Transverse colon (tissue), 4 donors: ENCODE results near the gene FBP2. TPM values are rescaled to one million over a fixed set of nuclear protein-coding genes. Genes with fewer than 3 reads are reported as not detected.
A peak's percentile ranks its signal among the peaks of the same experiment; 100 is the strongest.
"Not testable (repeated sequence)": the region's sequence is repeated elsewhere in the genome, so short reads cannot be mapped to it uniquely, and the experiment has no call there.

Source experiments
- DNase-seq: peaks from one replicate; pipeline ENCODE4 v3.0.0-alpha.2; 2019
- H3K27ac ChIP-seq, 4 donors: fragments of 200-600 bp; sonication (generic); 2 replicates each; pipeline ENCODE4 v1.5.1; 2016 to 2018; ENCODE audit warnings: inconsistent platforms in 4 of 4
- H3K27me3 ChIP-seq: fragments of 200-600 bp; sonication (generic); 2 replicates; pipeline ENCODE4 v1.5.1; 2017; ENCODE audit warnings: inconsistent platforms
- H3K36me3 ChIP-seq, 4 donors: fragments of 200-600 bp; sonication (generic); 2 replicates each; pipeline ENCODE4 v1.5.1; 2017 to 2019; ENCODE audit warnings: inconsistent platforms in 4 of 4
- H3K4me1 ChIP-seq, 4 donors: fragments of 200-600 bp; sonication (generic); 2 replicates each; pipeline ENCODE4 v1.5.1; 2017 to 2020; ENCODE audit warnings: inconsistent platforms in 4 of 4
- H3K4me3 ChIP-seq, 4 donors: fragments of 200-600 bp; sonication (generic); 1 replicate in 1 of 4; 2 replicates in 3 of 4; pipeline versions ENCODE4 v1.5.1 to v1.6.1; 2017 to 2019; ENCODE audit warnings: inconsistent platforms in 4 of 4
- H3K9me3 ChIP-seq, 2 donors: fragments of 200-600 bp; sonication (generic); 2 replicates each; pipeline ENCODE4 v1.5.1; 2017 to 2019; ENCODE audit warnings: inconsistent platforms in 2 of 2
- CTCF ChIP-seq, 5 experiments: fragments of 200-600 bp in 3 of 5; fragments of 450-650 bp in 2 of 5; sonication (generic) in 3 of 5; IDR thresholded peaks; 1 replicate in 2 of 5; 2 replicates in 3 of 5; pipeline ENCODE4 v1.5.1; 2016 to 2017; ENCODE audit warnings: antibody characterized with exemption in 5 of 5, inconsistent platforms in 3 of 5, mild to moderate bottlenecking in 2 of 5, moderate library complexity in 1 of 5
- EP300 ChIP-seq: sonication (generic); formaldehyde crosslinking; IDR thresholded peaks from one replicate; pipeline ENCODE4 v1.6.1; 2017; ENCODE audit warnings: antibody characterized with exemption, low read depth
- POLR2A ChIP-seq: fragments of 450-650 bp; IDR thresholded peaks from one replicate; pipeline ENCODE4 v1.6.1; 2016; ENCODE audit warnings: antibody characterized with exemption, mild to moderate bottlenecking, moderate library complexity
- POLR2AphosphoS5 ChIP-seq, 3 donors: sonication (generic); formaldehyde crosslinking; IDR thresholded peaks; one replicate each; pipeline ENCODE4 v1.6.1; 2016; ENCODE audit warnings: antibody characterized with exemption in 3 of 3
- WGBS, 2 donors: methylation state at CpG; one replicate each; pipeline ENCODE4 v1.1.5; 2018; ENCODE audit warnings: low coverage in 1 of 2; 5-methylcytosine and 5-hydroxymethylcytosine counted together
- in situ Hi-C, 4 donors: fragments of 200-750 bp; cut with MboI; loops; one replicate each; pipeline versions ENCODE4 v1.15.0 to v1.15.1; 2017; ENCODE audit warnings: low sequenced_read_pairs in 3 of 4, low pct_ligation_motif_present in 1 of 4, low pct_unique_long_range_greater_than_20kb in 1 of 4
- intact Hi-C: fragments of 100-400 bp; cut with DNase I; formaldehyde crosslinking; loops from one replicate; pipeline ENCODE4 v1.15.1; 2023; ENCODE audit warnings: low total_unique reads
- total RNA-seq, 4 donors: library from RNA; depleted of rRNA; stranded (reverse); fragments of >200 nt; gene quantifications; one replicate each; pipeline ENCODE4 v1.1.0, GENCODE V29; 2016

Gene FBP2
- total RNA-seq, 4 donors from 2014 or later, result not detected

GRCh38 chr9:94600258-94600657, 6.6 kb upstream of the FBP2 start:
- Histone ChIP-seq H3K4me3 (no peak overlapping the region), H3K9me3 (no peaks in the 10 kb centered on the region), H3K27me3 (no peaks in the 10 kb centered on the region), H3K4me1 (peaks cover 15 to 36% (median 25%) of the 10 kb centered on the region in 4 donors), H3K27ac (peak overlapping the region in 3 of 4 donors; percentile 60 to 72 (median 64)), H3K36me3 (no peaks in the 10 kb centered on the region)
- TF ChIP-seq POLR2AphosphoS5 (IDR thresholded peaks at IDR 0.05) (no peak), CTCF (IDR thresholded peaks at IDR 0.05) (no peak), POLR2A (no peak), EP300 (no peak)
- in situ Hi-C loops (no loop called here), intact Hi-C loops (loop anchor here (2.0 kb wide), 1 partner anchor 69 kb away; no protein-coding TSS in a partner anchor)
- DNase-seq, result peak; percentile 64
- WGBS, 2 donors, result 50 to 83% methylated on average over 4 to 8 of the region's 8 CpGs

- DNase-seq, result no peak
- Histone ChIP-seq H3K9me3 (no peaks in the 10 kb centered on the region), H3K27ac (no peak overlapping the region), H3K4me3 (no peak overlapping the region), H3K27me3 (no peaks in the 10 kb centered on the region), H3K4me1 (peaks cover 11 to 25% (median 19%) of the 10 kb centered on the region in 4 donors), H3K36me3 (no peaks in the 10 kb centered on the region)
- in situ Hi-C loops, result no loop called here
- intact Hi-C loops, result no loop called here
- 73 to 81% methylated on average over 5 to 7 of the region's 7 CpGs for WGBS, 2 donors
- TF ChIP-seq EP300 (no peak), POLR2AphosphoS5 (IDR thresholded peaks at IDR 0.05) (no peak), CTCF (IDR thresholded peaks at IDR 0.05) (no peak), POLR2A (no peak)
Measured at GRCh38 chr9:94599102-94599501, 5.5 kb upstream of the FBP2 start.

GRCh38 chr9:94592683-94593082, 941 bp downstream of the FBP2 start:
- DNase-seq, H3K4me3 ChIP-seq, H3K27ac ChIP-seq, H3K27me3 ChIP-seq, H3K9me3 ChIP-seq, intact Hi-C loops, H3K36me3 ChIP-seq, in situ Hi-C loops, H3K4me1 ChIP-seq: not testable (repeated sequence)
- 40 to 79% methylated on average over 1 to 7 of the region's 7 CpGs for WGBS, 2 donors

GRCh38 chr9:94591876-94592275, 1.7 kb downstream of the FBP2 start:
- H3K36me3 ChIP-seq, result no peaks in the 10 kb centered on the region
- intact Hi-C loops, result no loop called here
- no peak overlapping the region for H3K4me3 ChIP-seq

GRCh38 chr9:94591046-94591545, 2.5 kb downstream of the FBP2 start:
- H3K4me1 ChIP-seq, H3K36me3 ChIP-seq, DNase-seq, H3K27ac ChIP-seq, H3K4me3 ChIP-seq, H3K9me3 ChIP-seq, intact Hi-C loops, H3K27me3 ChIP-seq, in situ Hi-C loops: not testable (repeated sequence)
- 98% methylated on average over 16 of the region's 38 CpGs; no CpG with 5 or more reads in 1 of the 2 donors for WGBS, 2 donors

More at GRCh38 chr9:94591876-94592275, 1.7 kb downstream of the FBP2 start:
- Histone ChIP-seq H3K9me3 (no peaks in the 10 kb centered on the region), H3K4me1 (no peaks in the 10 kb centered on the region), H3K27me3 (no peaks in the 10 kb centered on the region), H3K27ac (no peak overlapping the region)
- in situ Hi-C loops, result no loop called here
- no peak for DNase-seq
- 56 to 88% methylated on average over 1 to 8 of the region's 8 CpGs for WGBS, 2 donors
- TF ChIP-seq POLR2A, result no peak
- no peak for TF ChIP-seq POLR2AphosphoS5 (IDR thresholded peaks at IDR 0.05)
- no peak for TF ChIP-seq CTCF (IDR thresholded peaks at IDR 0.05)
- TF ChIP-seq EP300, result no peak
